WERI-Rb-1 (cell line): ENCODE measurements around the gene GPC3.

Experiments
- DNase-seq: peaks from one replicate; pipeline ENCODE4 v3.0.0-alpha.2; 2020
- H3K27ac ChIP-seq: fragments of 250-450 bp; sonication (Bioruptor Pico); 2 replicates; pipeline ENCODE4 v1.5.1; 2020; ENCODE audit warnings: mild to moderate bottlenecking, moderate library complexity
- H3K27me3 ChIP-seq: fragments of 250-450 bp; sonication (Bioruptor Pico); 2 replicates; pipeline ENCODE4 v1.5.1; 2021; ENCODE audit warnings: mild to moderate bottlenecking, low read depth, moderate library complexity; ENCODE audit not compliant: insufficient read depth, severe bottlenecking
- H3K36me3 ChIP-seq: fragments of 250-450 bp; sonication (Bioruptor Pico); 2 replicates; pipeline ENCODE4 v1.5.1; 2020; ENCODE audit warnings: mild to moderate bottlenecking, moderate library complexity
- H3K4me3 ChIP-seq: 2 replicates; pipeline ENCODE4 v1.5.1; 2011; ENCODE audit warnings: low read depth, mild to moderate bottlenecking, control low read depth, low read length
- H3K9me3 ChIP-seq: fragments of 250-450 bp; sonication (Bioruptor Pico); 2 replicates; pipeline ENCODE4 v1.5.1; 2021; ENCODE audit warnings: mild to moderate bottlenecking, moderate library complexity; ENCODE audit not compliant: severe bottlenecking
- TF ChIP-seq, protein P1 (sequence below): IDR thresholded peaks from 2 replicates; pipeline ENCODE4 v1.5.1; 2011; ENCODE audit warnings: low read depth, mild to moderate bottlenecking, control low read depth, inconsistent platforms, low read length

GPC3 gene

DNA sequence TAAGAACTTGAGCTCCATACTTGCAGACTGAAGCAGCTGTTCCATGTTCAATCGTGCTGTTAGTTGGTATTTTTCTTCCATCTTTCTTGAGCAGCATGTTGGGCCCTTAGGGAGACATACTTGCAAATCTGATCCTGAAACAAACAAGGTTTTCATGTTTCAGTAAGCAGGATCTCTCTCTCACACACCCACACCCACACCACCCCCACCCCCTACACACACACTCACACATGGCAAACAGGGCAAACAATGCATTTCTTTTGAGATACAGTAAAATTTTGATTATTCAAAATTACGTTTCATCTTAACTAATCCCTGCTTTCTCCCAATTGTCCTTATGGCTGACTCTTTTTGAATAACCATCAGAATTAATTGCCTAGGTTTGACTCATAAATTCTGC, 32.3 kb downstream of the GPC3 start:
- Histone ChIP-seq H3K36me3 (no peaks in the 10 kb centered on the region), H3K9me3 (no peaks in the 10 kb centered on the region), H3K27ac (no peak overlapping the region), H3K4me3 (no peak overlapping the region), H3K27me3 (peaks cover 24% of the 10 kb centered on the region)
- TF ChIP-seq, protein P1, sequence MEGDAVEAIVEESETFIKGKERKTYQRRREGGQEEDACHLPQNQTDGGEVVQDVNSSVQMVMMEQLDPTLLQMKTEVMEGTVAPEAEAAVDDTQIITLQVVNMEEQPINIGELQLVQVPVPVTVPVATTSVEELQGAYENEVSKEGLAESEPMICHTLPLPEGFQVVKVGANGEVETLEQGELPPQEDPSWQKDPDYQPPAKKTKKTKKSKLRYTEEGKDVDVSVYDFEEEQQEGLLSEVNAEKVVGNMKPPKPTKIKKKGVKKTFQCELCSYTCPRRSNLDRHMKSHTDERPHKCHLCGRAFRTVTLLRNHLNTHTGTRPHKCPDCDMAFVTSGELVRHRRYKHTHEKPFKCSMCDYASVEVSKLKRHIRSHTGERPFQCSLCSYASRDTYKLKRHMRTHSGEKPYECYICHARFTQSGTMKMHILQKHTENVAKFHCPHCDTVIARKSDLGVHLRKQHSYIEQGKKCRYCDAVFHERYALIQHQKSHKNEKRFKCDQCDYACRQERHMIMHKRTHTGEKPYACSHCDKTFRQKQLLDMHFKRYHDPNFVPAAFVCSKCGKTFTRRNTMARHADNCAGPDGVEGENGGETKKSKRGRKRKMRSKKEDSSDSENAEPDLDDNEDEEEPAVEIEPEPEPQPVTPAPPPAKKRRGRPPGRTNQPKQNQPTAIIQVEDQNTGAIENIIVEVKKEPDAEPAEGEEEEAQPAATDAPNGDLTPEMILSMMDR = no peak
- DNase-seq = no peak

DNA sequence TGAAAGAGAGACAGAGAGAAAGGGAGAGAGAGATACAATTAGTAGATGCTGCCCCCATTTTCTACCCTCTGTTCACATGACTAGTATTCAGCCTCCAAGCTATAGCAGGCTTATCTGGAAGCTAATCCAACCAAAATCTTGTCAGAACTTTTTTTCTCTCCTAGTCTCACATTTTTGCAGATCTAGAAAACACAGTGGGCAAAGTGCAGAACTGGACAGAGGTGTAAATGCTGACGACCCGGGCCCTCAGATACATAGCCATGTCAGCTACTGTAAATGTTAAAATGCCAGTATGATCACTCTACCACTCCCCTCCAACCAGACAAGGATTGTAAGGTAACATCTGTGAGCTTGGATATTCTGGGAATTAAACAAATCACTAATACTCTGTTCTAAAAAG, 34.3 kb downstream of the GPC3 start:
- TF ChIP-seq, protein P1 = no peak
- H3K36me3 ChIP-seq = no peaks in the 10 kb centered on the region
- no peak for DNase-seq
- no peak overlapping the region for H3K4me3 ChIP-seq
- H3K9me3 ChIP-seq = no peaks in the 10 kb centered on the region
- no peak overlapping the region for H3K27ac ChIP-seq
- peaks cover 29% of the 10 kb centered on the region for H3K27me3 ChIP-seq

DNA sequence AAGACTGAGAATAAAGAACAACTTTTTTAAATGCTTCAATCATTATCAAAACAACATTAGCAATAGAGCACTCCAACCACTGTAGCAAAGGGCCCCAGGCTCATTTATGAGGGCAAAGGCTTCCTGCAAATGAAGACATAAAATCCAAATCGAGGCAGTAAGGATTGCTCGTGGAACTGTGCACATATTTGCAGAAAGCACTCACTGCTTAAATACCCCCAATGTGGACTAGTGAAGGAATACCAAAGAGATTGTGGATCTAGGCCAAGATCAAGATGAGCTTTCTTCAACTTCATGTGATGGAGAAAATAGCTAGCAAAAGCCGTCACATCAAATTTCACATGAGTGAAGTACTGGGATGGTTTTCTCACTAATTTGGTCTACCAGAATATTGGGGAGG, 35.2 kb downstream of the GPC3 start:
- Histone ChIP-seq H3K9me3 (no peaks in the 10 kb centered on the region), H3K27ac (no peak overlapping the region), H3K36me3 (no peaks in the 10 kb centered on the region), H3K4me3 (no peak overlapping the region), H3K27me3 (peaks cover 27% of the 10 kb centered on the region)
- TF ChIP-seq, protein P1 = no peak
- DNase-seq = no peak

DNA sequence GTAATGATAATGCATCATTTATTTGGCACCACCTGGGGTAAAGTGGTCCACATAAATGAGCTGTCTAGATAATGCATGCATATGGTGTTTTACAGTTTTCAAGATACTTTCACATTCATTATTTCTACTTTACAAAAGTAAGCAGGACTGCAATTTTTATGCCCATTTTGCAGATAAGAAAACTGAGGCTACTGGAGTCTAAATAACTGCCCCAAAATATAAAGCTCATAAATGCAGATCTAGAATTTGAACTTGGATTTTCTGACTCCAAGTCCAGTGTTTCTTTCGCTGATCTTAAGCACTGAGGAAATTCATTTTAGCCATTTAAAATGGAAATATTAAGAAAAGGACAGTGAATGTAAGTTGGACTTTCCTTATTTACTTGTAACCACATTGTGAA, 36.5 kb downstream of the GPC3 start:
- no peak overlapping the region for H3K27ac ChIP-seq
- TF ChIP-seq, protein P1 = no peak
- H3K36me3 ChIP-seq = no peaks in the 10 kb centered on the region
- H3K9me3 ChIP-seq = no peaks in the 10 kb centered on the region
- no peak for DNase-seq
- H3K27me3 ChIP-seq = peaks cover 27% of the 10 kb centered on the region
- H3K4me3 ChIP-seq = no peak overlapping the region

DNA sequence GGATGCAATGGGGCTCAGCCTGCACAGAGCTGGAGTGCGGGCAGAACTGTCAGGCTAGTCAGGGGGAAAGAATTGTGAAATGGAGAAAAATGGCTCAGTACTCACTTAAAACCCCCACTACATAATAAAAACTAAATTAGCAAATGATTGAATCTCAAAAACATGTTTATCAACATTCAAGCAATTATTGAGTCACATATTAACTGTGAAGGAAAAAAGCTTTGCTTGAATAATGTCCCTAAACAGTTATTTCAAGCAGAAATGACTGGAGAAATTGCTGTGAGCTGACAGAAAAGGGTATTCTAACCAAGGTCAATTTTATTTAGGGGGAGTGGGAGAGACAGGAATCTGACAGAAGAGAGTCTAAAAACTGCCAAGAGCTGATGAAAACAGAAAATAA, 37.4 kb downstream of the GPC3 start:
- Histone ChIP-seq H3K27me3 (peaks cover 30% of the 10 kb centered on the region), H3K36me3 (no peaks in the 10 kb centered on the region), H3K9me3 (no peaks in the 10 kb centered on the region), H3K27ac (no peak overlapping the region), H3K4me3 (no peak overlapping the region)
- no peak for DNase-seq
- TF ChIP-seq, protein P1 = no peak

DNA sequence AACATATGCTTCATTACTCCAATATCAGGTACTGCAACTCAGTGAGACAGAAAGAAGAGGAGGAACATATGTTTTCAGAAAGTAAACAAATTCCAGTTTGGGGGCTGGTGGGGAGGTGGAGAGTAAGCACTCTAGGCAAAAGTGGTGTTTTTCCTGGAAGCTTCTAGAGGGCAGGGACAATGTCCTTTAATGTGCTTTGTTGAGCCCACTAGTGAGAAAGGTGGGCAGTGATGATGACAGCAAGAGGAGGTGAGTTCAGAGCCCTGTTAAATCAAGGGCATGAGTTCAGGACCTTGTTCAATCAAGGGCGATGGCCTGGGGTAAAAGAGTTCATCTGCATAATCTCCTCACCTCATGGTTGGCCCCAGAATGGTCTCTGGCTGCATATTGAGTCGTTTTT, 38.4 kb downstream of the GPC3 start:
- Histone ChIP-seq H3K27ac (no peak overlapping the region), H3K27me3 (peaks cover 33% of the 10 kb centered on the region), H3K36me3 (no peaks in the 10 kb centered on the region), H3K4me3 (no peak overlapping the region), H3K9me3 (no peaks in the 10 kb centered on the region)
- TF ChIP-seq, protein P1 = no peak
- no peak for DNase-seq
